Kidney (tissue), 14 donors: ENCODE results near the gene TTYH1. TPM values are rescaled to one million over a fixed set of nuclear protein-coding genes. Genes with fewer than 3 reads are reported as not detected.

Experiments
- DNase-seq, 5 donors: peaks; one replicate each; pipeline ENCODE4 v3.0.0-alpha.2; 2013 to 2020
- FAIRE-seq: peaks from 2 replicates; lab custom pipeline; 2012; peaks lifted over from hg19 to GRCh38; lab: Jason Lieb, UNC
- H3K27ac ChIP-seq, 2 donors: one replicate each; pipeline ENCODE4 v1.7.0; 2013; ENCODE audit warnings: low read depth in 2 of 2, low read length in 2 of 2, inconsistent platforms in 1 of 2
- H3K27me3 ChIP-seq: one replicate; pipeline ENCODE4 v1.7.1; 2013; ENCODE audit warnings: low read length, inconsistent platforms; ENCODE audit not compliant: control insufficient read depth, insufficient read depth
- H3K36me3 ChIP-seq, 3 donors: one replicate each; pipeline versions ENCODE4 v1.7.0 to v1.7.1; 2013; ENCODE audit warnings: low read length in 3 of 3, control low read depth in 1 of 3, inconsistent platforms in 1 of 3; ENCODE audit not compliant: insufficient read depth in 3 of 3, control insufficient read depth in 2 of 3
- H3K4me1 ChIP-seq, 3 donors: one replicate each; pipeline versions ENCODE4 v1.7.0 to v1.7.1; 2013; ENCODE audit warnings: low read length in 3 of 3, inconsistent platforms in 1 of 3, low read depth in 1 of 3; ENCODE audit not compliant: control insufficient read depth in 2 of 3, insufficient read depth in 2 of 3
- H3K4me3 ChIP-seq, 3 donors: one replicate each; pipeline versions ENCODE4 v1.7.0 to v1.8.1; 2013; ENCODE audit warnings: low read length in 3 of 3, control low read depth in 1 of 3, inconsistent platforms in 1 of 3
- H3K9ac ChIP-seq, 3 donors: one replicate each; pipeline versions ENCODE4 v1.7.0 to v1.7.1; 2013; ENCODE audit warnings: low read length in 3 of 3, control low read depth in 1 of 3, inconsistent platforms in 1 of 3
- H3K9me3 ChIP-seq, 3 donors: one replicate each; pipeline versions ENCODE4 v1.7.0 to v1.7.1; 2013; ENCODE audit warnings: low read length in 3 of 3, control low read depth in 1 of 3, inconsistent platforms in 1 of 3; ENCODE audit not compliant: control insufficient read depth in 2 of 3, insufficient read depth in 1 of 3
- intact Hi-C: fragments of 100-400 bp; cut with DNase I; formaldehyde crosslinking; loops from one replicate; pipeline ENCODE4 v1.11.1; 2022
- polyA plus RNA-seq: library from polyadenylated mRNA; stranded (reverse); fragments of 350-450 nt; fragmentation: Illumina TruSeq; extraction: RNeasy Lipid Tissue Mini Kit (QIAGEN cat#74804); gene quantifications from one replicate; pipeline ENCODE4 v1.2.3, GENCODE V29; 2014; ENCODE audit warnings: low read depth, low replicate concordance; ENCODE audit not compliant: insufficient read depth
- total RNA-seq: library from RNA; stranded (reverse); fragmentation: NEBNext Ultra II Directional; extraction: Animal tissue kit (Norgen Biotek cat#: 25700); gene quantifications from one replicate; pipeline ENCODE4 v1.2.1, GENCODE V29; 2021
- TF ChIP-seq, protein P1 (sequence below): IDR thresholded peaks from 3 replicates; pipeline ENCODE4 v1.5.1; 2012; ENCODE audit warnings: mild to moderate bottlenecking, moderate library complexity, borderline replicate concordance; ENCODE audit not compliant: insufficient read depth; ENCODE audit errors: extremely low read depth
- donor health status: control.
- donor health status: control.
- donor health status: control.
- donor health status: control.
- donor health status: control.
- donor health status: DM: yes; HTN: yes; CAD: no.
- donor health status: Normal renal cell carcinoma (clear cell type).

TTYH1 gene
- total and polyA plus RNA-seq, 2 donors from 2014 or later, result 1.5 to 1.9 TPM

DNA sequence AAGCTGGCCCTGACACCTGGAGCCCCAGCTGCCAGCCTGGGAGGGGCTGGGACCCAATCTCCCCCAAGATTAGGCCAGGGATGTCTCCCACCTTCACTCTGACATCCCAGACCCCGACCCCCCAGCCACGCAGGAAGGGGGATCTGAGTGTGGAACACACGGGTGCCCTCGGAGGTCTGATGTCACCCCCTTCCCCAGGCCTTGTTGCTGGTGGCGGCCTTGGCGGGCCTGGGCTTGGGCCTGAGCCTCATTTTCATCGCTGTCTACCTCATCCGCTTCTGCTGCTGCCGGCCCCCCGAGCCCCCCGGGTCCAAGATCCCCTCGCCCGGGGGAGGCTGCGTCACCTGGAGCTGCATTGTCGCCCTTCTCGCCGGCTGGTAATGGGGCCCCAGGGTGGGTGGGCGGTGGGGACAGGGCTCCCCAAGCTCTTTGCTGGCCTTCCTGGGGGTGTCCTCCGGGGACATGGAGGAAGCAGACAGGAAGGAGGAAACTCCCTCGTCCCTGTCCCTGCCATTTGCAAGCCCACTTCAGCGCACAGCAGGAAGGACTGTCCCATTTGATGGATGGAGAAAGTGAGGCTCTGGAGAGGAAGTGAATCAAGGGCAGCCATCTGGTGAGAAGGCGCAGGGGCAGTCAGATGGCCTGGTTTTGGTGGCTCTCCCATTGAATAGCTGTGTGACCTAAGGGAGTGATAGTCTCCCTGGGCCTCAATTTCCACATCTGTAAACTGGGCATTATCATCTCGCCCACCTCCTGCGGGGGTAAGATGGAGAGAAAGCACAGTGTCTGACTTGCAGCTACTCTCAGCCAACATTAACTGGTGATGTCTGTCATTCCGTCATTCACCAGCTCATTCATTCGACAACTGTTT lies 3.9 kb downstream of the TTYH1 start:
- FAIRE-seq, result no peak
- DNase-seq, result peak in 2 of 5 donors; percentile 40 to 69

GRCh38 chr19:54420068-54420382 lies 4.8 kb downstream of the TTYH1 start:
- no peak overlapping the region for H3K4me3 ChIP-seq
- H3K9me3 ChIP-seq, result no peaks in the 10 kb centered on the region
- no peak overlapping the region for H3K27ac ChIP-seq
- FAIRE-seq (no peak), DNase-seq (no peak)
- no peak overlapping the region for H3K9ac ChIP-seq
- H3K27me3 ChIP-seq, result peaks cover 6% of the 10 kb centered on the region
- TF ChIP-seq, protein P1, sequence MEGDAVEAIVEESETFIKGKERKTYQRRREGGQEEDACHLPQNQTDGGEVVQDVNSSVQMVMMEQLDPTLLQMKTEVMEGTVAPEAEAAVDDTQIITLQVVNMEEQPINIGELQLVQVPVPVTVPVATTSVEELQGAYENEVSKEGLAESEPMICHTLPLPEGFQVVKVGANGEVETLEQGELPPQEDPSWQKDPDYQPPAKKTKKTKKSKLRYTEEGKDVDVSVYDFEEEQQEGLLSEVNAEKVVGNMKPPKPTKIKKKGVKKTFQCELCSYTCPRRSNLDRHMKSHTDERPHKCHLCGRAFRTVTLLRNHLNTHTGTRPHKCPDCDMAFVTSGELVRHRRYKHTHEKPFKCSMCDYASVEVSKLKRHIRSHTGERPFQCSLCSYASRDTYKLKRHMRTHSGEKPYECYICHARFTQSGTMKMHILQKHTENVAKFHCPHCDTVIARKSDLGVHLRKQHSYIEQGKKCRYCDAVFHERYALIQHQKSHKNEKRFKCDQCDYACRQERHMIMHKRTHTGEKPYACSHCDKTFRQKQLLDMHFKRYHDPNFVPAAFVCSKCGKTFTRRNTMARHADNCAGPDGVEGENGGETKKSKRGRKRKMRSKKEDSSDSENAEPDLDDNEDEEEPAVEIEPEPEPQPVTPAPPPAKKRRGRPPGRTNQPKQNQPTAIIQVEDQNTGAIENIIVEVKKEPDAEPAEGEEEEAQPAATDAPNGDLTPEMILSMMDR, result no peak
- intact Hi-C loops, result no loop called here
- no peaks in the 10 kb centered on the region for H3K36me3 ChIP-seq
- no peaks in the 10 kb centered on the region for H3K4me1 ChIP-seq

More for the DNA sequence above, 3.9 kb downstream of the TTYH1 start:
- H3K4me3 ChIP-seq, result no peak overlapping the region
- H3K36me3 ChIP-seq, result no peaks in the 10 kb centered on the region
- H3K9me3 ChIP-seq, result no peaks in the 10 kb centered on the region
- TF ChIP-seq, protein P1, result no peak
- H3K27ac ChIP-seq, result no peak overlapping the region
- no peak overlapping the region for H3K9ac ChIP-seq
- peaks cover 15% of the 10 kb centered on the region for H3K27me3 ChIP-seq
- intact Hi-C loops, result no loop called here
- H3K4me1 ChIP-seq, result no peaks in the 10 kb centered on the region

DNA sequence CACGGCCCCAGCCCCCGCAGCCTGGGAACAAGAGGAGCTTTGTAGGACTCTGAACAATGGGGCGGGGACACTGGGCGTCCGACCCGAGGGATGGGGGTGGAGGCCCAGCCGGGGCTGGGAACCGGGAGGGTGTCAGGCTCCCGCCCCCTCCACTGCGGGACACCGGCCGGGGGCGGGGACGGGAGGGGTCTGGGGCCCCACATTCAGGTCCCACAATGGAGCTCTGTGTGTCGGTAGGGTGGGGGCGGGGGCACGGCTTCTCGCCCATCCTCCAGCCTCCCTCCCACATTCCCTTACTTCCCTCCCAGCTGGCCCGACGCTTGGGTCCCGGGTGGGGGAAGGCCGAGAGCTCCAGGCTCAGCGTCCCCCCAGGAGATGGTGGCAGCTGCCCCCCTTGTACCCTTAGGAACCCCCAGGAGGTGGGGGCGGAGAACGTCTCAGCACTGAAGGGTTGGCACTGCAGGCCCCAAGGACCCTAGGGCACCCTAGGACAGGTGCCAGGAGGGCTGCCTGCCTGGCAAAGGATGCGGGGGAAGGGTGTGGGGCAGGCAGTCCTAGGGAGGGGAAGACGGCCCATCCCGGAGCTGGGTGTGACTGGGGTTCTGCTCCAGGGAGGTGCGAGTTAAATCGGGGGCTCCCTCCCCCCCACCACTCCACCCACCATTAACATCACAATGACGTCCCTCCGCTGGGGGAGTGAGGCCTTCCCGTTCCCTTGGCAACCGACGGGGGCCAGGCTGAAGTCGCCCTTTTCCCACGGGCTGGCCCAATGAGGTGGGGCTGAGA lies 5.3 kb downstream of the TTYH1 start:
- no peak overlapping the region for H3K9ac ChIP-seq
- no peaks in the 10 kb centered on the region for H3K4me1 ChIP-seq
- FAIRE-seq (no peak), DNase-seq (peak; percentile 71 to 88 (median 77))
- peaks cover 6% of the 10 kb centered on the region for H3K27me3 ChIP-seq
- H3K36me3 ChIP-seq, result no peaks in the 10 kb centered on the region
- TF ChIP-seq, protein P1, result no peak
- H3K4me3 ChIP-seq, result no peak overlapping the region
- no peak overlapping the region for H3K27ac ChIP-seq
- intact Hi-C loops, result no loop called here
- no peaks in the 10 kb centered on the region for H3K9me3 ChIP-seq
